Measurements from ENCODE around the gene MOSPD3.

GRCh38 chr7:100571829-100572116 is 40.6 kb upstream of the MOSPD3 start:
- TF ChIP-seq CTCF (conservative IDR thresholded peaks at IDR 0.05; ENCODE audit: low read depth in 2 of 2) = no peak
- TF ChIP-seq REST (IDR thresholded peaks at IDR 0.05; ENCODE audit: unreplicated experiment) = no peak
- no peak for TF ChIP-seq EZH2phosphoT487 (IDR thresholded peaks at IDR 0.05; ENCODE audit: unreplicated experiment)
- TF ChIP-seq EZH2 (IDR thresholded peaks at IDR 0.05; ENCODE audit: low read depth, unreplicated experiment) = no peak

All from GM23338 (cell line).